Medulla oblongata (tissue), 1 donor: ENCODE data around the gene MYH10.

Experiments
- DNase-seq: peaks from one replicate; pipeline ENCODE4 v3.0.0-alpha.2; 2015; ENCODE audit errors: extremely low spot score

The MYH10 gene

DNA sequence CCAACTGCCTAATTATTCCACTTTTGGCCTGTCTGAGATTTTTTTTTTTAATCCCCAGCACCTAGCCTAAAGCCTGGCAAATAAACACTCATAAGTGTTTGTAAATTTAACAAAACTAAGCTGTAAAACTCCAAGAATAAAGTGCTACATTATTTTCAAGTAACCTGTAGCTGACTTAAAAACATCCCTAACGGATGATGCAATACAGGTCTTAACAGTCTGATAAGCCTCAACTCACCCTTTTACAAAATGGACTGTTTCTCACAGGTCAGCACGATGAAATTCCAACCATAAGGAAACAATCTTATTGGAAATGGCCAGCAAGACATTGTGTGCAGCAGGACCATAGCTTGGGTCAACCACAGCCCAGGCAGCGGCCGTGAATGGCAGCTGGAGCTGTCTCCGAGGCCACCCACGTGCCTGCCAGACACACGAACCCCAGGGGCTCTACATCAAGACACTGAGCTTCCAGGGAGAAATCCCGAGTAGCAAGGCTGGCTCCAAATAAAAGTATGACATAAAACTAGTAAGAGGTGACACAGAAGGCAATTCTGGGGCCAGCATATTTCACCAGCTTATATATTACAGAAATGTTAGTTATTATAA is 135.9 kb downstream of the MYH10 start:
- DNase-seq = no peak

DNA sequence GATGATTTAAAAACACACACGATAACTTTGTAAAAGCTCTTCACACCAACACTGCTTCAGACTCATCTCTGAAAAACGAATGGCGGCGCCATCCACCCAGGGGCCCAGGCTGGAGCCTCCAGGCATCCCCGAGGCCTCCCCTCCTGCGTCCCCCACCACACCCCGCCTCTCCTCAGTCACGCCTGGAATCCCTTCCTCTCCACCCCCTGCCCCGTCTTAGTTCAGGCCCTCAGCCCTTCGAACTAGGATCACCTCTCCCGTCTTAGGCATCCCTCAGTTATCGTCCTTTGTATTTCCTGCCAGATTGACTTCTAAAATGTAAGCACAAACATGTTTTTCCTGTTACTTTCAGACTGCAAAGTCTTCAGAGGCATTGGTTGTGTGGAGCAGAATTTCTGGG is 136.5 kb downstream of the MYH10 start:
- no peak for DNase-seq

DNA sequence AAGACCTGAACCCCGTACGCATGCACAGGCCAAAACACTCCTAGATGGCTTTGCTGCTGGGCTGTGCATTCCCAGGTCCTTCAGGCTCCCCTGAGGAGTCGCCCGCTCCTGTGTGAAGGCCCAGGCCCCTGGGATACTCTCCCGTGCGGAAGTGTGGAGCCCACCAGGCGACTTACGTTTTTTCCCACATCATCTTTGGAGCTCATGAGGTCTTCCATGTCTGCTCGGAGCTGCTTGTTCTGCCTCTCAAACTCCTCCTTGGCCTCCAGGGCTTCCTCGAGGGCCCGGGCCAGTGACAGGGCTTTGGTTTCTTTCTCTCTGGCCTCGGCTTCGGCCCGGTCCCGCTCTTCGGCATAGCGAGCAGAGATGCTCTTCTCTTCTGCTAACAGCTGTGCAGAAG is 138.4 kb downstream of the MYH10 start:
- no peak for DNase-seq

DNA sequence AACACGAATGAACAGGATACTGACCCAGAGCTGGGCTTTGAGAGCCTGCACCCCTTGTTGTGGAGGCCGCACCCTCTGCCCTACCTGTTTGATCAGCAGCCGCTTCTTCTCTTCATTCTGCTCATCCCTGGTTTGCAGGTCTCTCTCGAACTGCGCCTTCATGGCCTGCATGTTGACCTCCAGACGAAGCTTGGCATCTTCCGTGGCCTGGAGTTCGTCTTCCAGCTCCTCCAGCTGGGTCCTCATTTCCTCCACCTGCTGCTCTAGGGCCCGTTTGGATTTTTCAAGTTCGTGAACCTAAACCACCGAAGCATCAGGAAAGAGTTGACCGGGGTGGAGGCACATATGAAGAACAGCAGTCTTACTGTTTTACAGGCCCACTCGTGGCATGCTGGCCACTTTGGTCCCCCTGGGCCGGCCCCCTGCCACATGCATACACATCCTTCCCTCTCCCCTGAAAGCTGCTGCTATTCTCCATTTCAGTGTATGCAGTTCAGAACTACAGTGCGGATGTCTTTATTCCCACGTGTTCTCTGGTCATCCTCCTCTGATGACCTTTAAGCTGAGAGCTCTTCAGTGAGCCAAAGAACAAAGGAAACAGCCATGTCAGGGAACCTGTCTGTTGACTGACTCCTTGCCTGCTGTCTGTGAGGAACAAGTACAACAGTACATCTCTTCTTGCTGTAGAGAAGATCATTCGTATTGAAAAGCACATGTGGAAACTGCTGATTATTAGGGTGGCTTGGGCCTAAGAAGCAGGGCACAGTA is 140.1 kb downstream of the MYH10 start:
- no peak for DNase-seq

DNA sequence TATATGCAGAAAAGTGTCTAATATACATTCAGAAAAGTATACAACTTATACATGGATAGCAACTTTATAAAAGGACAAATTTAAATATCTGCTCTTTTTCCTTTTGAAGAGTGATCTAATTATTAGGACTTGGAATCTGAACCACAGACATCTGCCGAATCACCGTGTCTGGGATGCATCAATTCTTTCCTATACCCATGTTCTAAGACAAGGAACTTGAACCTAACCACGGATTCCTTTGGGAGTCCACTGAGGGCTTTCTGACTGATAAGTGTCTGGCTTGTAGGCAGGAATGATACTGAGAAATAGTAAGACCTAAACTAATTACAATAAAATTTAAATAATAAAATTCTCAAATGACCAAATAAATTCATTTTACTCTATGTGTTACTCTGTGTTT is 140.7 kb downstream of the MYH10 start:
- no peak for DNase-seq

DNA sequence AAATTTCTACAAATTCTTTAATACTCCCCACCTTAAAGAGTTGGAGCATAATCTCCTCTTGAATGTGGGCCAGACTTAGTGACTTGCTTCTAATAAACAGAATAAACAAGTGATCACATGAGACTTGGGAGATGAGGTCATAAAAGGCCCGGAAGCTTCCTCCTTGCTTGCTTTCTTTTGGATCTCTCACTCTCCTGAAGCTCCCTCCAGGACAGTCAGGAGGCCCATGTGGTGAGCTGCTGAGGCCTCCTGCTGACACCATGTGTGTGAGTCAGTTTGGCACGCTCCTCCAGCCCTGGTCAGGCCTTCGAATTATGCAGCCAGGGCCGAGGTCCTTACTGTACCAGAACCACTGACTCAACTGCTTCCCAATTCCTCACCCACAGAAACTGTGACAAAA is 141.6 kb downstream of the MYH10 start:
- no peak for DNase-seq

DNA sequence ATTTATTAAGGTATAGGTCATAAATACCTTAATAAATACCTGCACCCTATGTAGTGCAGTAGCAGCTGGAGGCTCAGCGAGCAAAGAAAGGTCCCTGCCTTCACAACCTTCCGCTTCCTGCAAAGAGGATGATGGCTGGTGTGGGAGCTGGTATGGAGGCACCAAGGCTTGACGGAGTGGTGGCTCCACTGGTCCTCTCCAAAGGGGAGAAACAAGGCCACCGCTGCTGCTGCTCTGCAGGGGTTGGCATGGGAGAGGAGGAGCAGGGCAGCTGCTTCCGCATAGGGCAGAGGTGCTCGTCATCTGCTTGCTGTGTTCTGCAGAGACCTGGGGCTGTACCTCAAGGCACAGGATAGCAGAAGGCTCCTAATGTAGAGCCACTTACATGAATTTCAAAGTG is 142.0 kb downstream of the MYH10 start:
- no peak for DNase-seq

DNA sequence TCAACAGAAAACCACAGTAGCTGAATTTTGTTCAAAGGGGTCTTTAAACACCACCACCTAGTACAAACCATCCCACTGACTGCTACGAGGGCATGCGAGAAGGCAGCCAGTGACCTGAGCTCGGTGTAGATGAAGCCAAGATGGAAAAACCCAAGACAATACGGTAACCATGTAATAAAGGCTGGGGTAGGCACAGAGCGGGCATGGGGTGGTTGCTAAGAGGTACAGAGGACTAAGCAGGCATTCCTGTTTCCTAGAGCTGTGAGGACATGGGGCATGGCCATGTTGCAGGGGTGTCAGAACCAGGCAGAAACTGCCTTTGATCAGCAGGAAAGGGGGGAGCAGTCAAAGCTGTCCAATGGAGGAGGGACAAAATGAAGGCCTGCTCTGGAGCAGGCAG is 142.8 kb downstream of the MYH10 start:
- no peak for DNase-seq

DNA sequence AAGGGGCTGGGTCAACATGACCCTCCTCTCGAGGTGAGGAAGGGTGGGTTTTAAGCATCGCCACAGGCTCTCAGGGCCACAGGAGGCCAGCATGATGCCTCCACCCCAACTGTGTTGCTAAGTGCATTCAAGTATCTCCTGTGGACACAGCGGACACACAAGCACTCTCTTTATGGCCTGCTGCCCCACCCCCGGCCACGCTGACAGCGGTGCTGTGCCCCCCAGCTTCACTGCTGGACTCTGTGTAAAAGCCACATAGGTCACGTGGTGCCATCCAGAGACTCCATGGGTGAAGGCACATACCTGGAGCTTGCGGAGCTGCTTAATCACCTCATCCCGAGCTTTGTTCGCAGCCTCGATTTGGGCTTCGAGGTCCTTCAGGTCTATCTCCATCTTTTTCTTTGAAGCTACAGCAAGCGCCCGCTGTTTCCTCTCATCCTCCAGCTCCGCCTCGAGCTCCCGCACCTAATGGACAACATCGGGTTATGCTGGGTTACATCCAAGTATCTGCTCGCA is 143.3 kb downstream of the MYH10 start:
- DNase-seq = no peak

DNA sequence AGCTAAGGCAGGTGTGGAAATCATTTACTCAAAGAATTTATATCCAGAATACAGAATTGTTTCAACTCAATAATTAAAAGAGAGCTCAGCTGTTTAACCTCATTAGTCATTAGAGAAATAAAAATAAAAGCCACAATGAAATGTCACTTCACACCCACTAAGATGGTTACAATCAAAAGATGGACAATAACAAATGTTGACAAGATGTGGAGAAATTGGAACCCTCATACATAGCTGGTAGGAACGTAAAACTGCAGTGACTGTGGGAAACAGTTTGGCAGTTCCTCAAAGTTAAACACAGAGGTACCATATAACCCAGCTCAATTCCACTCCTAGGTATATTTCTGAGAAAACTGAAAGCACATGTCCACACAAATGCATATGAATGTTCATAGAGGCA is 145.0 kb downstream of the MYH10 start:
- DNase-seq = no peak

DNA sequence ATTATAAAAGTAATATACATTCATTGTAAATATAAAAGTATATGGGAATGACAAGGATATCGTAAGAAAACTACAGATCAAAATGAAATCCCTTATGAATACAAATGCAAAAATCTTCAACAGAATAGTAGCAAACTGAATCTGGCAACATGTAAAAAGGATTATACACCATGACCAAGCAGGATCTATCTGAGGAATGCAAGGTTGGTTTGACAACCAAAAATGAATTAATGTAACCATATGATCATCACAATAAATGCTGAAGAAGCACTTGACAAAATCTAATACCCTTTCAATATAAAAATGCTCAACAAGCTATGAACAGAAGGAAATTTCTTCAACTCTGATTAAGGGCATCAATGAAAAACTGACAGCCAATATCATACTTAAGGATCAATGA is 146.1 kb downstream of the MYH10 start:
- DNase-seq = no peak

DNA sequence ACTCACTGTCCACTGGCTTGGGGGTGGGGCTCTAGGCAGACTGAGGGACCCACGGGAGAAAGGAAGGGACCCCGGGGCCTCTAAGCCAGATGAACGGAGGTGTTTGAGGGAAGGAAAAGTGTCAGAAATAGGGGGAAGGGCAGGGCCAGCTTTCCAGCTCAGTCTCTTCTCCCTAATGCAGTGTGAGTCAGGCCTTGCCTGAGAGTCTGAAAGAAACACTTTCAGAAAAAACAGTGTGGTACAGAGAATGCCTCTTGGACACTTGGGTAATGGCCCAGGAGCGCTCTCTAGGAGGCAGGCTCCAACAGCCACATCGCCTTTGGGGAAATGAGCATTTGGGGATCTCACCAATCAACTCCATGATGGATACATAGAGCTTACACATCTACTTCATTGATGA is 148.0 kb downstream of the MYH10 start:
- DNase-seq = peak; percentile 61

DNA sequence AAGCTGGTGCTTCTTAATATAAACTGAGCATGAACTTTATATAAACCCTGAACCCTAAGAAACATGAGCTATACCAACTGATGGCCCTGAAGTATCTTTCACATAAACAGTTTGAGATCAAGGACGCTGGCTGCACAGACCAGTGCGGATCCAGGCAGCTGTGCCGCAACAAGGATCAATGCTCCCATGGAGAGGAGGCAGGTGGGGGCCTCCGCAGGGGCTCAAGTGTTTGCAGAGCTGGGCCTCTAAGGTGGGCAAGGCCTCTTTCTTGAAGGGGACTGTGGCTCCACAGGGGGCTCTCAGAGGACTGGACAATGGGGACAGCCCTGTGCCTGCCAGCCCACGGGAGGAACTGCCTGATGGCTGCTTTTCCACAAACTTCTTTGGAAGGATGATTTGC is 148.8 kb downstream of the MYH10 start:
- DNase-seq = no peak

DNA sequence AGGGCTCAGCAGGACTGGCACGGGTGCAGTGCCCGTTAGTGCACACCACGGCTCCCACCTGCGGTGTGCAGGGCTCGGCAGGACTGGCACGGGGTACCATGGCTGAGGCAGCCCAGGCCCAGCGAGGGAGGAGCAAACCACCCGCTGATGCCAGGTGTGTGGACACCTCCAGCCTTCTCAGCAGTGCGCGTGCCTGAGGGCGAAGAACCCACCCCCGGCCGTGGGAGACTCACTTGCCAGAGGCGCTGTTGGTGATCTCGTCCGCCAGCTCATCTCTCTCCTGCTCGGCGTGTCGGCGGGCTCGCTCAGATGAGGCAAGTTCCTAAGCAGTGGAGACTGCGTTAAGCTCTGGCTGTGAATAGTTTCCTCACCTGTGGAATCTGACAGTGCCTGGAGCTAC is 149.4 kb downstream of the MYH10 start:
- no peak for DNase-seq

DNA sequence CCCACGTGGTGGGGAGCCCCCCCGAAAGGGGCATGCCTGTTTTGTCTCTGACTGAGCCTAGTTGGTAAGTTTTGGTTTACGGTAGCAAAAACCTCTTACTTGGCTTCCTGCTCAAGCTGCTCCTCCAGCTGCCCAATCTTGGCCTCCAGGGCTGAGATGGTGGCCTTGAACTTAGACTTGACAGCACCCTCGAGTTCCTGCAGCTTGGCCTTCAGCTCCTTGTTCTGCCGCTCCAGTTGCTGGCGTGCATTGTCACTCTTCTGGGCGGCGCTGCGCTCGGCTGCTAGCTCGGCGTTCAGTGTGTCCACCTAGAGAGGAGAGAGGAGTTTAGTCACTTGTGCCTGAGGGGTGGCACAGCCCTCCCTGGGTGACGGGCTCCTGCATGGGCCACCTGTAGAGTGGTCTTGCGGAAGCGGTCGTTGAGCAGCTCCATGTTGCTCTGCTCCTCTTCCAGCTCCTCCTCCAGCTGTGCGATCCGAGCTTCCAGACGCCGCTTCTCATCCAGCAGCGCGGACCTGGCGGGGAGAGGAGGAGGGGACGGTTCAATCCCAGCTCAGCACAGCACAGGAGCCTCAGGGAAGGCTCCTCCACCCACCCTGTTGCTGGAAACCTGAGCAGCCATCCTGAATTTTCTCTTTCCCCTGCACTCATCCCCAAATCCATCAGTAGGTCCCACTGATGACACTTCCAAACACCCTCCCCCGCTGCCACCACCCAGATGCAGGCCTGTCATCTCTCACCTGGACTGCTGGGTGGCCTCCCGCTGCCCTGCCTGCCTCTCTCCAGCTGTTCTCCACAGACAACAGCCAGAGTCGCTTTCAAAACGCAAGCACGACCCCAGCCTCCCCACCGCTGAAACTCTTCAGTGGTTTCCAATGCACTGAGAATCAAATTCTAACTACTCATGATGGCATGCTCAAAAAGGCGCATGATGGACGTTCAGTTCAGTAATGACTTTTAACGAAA is 150.2 kb downstream of the MYH10 start:
- DNase-seq = no peak

DNA sequence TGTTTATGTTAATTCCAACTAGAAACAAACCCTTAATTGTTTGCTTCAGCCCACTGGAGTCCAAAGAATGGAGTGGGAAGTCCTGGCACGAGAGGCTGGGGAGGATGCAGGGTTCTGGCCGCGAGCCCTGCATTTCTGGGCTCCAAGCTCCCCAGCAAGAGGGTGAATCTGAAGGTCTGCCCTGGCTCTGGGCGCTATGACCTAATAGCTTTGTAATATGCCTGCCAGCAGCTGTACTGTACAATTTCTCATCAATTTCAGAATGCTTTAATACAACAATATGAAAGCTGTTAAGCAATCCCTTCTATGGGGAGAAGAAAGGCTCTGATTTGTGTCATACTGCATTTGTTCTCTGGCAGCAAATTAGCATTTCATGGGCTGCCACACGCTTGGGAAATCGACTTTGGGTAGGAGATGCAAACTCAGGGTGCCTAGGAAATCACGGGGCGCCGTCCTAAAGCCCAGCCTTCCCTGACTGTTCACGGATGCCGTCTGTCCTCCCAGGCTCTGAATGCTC is 151.0 kb downstream of the MYH10 start:
- peak; percentile 90 for DNase-seq

DNA sequence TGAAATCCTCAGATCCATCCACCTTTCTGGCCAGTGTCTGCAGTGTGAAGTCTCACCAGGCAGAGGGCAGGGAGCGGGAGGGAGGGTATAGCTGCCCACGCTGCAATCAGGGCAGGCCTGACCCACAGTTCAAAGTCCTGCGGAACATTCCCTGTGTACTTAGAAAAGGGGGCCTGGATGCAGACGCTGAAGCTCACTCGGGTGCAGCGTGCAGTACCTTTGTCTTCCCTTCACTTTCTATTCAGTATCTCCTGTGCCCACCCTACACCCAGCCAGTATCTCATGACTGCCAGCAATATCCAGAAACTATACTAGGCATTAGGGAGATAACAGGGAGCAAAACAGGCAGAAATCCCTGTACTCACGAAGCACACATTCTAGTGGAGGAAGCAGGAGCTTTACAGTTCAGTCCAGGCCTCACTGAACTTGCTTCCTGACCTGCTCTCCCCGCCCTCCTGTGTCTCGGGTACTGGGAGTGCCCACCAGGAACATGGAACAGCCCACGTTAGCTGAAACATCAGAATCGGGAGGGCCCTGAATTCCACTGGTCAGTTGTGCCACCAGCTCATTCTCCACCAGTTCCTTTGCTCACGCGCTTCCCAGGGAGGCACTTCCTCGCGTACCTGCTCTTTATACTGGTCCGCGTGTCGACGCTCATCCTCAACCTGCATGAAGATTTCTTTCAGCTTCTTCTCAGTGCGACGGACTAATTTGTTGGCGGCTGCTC is 152.6 kb downstream of the MYH10 start:
- no peak for DNase-seq

DNA sequence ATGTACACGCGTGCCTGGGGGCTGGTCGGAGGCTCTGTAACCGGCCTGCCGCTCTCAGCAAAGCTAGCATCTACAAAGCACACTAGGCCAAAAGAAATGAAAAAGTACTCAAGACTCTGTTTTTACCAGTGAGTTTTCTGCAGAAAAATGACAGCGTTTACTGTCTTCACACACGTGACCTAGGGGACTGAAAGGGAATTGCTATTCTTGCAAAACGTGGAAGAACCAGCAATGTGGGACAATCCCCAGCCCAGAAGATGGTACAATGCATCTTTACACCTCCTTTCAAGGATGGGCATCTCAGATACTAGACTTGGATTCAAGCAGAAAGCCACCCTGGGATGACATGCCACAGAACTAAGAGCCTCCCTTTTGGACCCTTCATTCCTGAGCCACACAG is 153.4 kb downstream of the MYH10 start:
- no peak for DNase-seq

DNA sequence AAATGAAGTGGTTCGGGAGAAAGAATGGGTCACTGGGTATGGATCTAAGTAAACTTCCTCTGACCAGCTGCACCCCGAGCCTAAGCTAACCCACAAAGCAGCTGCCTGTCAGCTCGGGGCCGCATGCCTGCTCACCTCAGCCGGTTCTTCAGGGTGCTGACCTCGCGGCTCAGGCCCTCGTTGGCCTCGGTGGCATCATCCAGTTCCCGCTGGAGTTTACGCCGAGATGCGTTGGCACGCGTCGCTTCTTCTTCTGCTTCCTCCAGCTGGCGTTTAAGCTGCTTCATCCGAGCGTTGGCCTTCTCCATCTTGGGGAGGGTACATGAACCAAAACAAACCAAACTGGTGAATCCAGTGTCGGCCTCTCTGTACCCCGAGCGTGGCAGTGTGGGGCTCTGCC is 153.8 kb downstream of the MYH10 start:
- DNase-seq = no peak

DNA sequence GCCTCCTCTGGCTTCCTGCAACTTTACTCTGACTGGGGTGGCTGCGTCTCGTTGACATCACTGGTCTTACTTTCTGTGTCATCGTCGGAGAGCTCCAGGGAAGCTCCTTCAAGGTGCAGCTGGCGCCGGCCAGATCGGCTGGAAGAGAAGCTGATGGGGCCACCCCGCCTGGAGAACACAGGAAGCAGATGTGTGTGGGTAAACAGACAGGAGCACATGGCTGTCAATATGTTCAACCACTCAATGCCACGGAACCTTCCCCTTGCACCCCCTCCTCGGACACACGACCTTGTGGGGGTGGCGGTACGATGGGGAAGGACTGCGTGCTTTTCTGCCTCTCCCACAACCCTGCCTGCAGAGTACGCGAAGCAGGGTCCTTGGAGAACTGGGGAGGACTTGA is 154.7 kb downstream of the MYH10 start:
- DNase-seq = no peak

DNA sequence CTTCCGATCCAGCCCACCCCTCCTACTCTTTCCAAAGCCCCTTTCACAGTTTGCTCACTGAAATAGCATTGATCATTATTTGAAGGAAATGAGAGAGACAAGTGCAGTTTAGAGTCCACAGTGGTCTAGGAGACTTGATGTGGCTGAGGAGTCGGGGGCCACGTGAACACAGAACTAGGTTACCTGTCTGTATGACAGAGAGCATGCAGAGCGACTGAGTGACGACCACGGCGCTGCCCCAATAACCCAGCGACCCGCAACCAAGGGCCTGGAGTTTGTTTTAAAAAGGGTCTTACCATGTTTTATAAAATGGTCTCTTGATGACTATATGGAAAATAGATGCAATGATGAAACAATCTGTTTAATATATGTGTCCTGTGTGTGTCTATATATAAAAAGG is 155.3 kb downstream of the MYH10 start:
- no peak for DNase-seq

DNA sequence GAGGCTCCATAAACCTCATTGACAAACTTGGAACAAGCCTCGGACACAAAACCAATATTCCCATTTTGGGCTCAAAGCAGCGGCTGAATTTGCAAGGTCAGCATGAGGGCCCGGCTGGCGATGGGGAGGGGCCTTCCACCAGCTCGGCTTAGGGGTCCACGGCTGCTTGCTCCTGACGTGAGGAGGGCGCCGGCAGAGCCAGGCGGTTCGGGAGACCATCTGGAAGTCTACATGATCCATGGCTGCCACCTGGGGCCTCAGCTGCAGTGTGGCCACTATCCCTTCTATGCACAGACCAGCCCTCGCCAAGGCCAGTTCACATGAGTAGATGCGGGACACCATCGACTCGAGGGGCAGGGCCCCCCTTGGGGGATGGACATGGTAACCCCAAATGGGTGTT is 155.7 kb downstream of the MYH10 start:
- no peak for DNase-seq
